ENCODE data around the gene DAZAP1. TPM values are rescaled to one million over a fixed set of nuclear protein-coding genes. Genes with fewer than 3 reads are reported as not detected.

DAZAP1 gene
- polyA plus RNA-seq (ENCODE audit: insufficient read length in 4 of 4) = 10 to 100 TPM; 77.5 to 89.8 (median 83.4) TPM

DNA sequence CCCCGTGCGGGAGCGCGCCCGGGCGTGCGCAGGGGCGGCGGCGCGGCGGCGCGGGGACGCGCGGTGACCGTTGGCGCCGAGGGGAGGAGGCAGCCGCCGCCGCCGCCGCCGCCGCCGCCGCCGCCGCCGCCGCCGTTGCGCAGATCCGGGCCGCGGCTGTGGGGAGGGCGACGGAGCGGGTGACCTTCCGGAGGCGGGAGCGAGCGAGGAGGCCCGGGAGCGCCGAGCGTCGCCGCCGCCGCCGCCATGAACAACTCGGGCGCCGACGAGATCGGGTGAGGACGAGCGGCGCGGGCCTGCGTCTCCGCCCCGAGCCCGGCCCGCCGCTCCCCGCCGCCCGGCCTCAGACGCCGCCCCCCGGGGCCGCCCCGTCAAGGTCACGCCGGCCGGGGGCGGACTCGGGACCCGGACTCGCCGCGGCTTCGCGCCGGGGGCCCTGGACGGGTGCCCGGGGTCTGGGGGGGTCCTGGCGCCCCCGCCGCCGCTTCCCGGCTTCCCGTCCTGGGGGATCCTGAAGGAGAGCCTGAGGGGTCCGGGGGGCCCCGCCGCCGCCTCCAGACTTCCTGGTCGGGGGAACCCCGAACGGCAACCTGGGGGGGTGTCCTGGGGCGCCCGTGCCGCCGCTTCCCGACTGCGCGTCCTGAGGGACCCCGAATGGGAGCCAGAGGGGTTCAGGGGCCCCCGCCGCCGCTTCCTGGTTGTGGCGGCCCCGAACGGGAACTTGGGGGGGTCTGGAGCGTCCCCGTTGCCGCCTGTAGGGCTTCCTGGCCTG, at the start of gene DAZAP1:
Gene DAZAP1 (plus strand): TSS at position 59 of the 772 bp plus-strand sequence. CDS start 188 bp downstream, at position 247.
- DNase-seq (ENCODE audit: low read depth in 4 of 4, low spot score in 3 of 4) = no peak

DNA sequence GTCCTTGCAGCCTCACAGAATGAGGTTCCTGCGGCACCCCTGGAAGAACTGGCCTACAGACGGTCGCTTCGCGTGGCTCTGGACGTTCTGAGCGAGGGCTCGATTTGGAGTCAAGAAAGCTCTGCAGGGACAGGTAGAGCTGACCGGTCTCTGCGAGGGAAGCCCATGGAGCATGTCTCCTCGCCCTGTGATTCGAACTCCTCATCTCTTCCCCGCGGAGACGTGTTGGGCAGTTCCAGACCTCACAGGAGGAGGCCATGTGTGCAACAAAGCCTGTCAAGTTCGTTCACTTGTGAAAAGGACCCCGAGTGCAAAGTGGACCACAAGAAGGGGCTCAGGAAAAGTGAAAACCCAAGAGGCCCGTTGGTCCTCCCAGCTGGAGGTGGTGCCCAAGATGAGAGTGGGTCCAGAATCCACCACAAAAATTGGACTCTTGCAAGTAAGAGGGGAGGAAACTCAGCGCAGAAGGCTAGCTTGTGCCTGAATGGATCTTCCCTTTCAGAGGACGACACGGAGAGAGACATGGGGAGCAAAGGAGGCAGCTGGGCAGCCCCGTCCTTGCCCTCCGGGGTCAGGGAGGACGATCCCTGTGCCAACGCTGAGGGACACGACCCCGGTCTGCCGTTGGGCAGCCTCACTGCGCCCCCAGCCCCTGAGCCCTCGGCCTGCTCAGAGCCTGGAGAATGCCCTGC, 47.1 kb upstream of the DAZAP1 start:
- no peak for DNase-seq (ENCODE audit: low read depth in 4 of 4, low spot score in 3 of 4)

DNA sequence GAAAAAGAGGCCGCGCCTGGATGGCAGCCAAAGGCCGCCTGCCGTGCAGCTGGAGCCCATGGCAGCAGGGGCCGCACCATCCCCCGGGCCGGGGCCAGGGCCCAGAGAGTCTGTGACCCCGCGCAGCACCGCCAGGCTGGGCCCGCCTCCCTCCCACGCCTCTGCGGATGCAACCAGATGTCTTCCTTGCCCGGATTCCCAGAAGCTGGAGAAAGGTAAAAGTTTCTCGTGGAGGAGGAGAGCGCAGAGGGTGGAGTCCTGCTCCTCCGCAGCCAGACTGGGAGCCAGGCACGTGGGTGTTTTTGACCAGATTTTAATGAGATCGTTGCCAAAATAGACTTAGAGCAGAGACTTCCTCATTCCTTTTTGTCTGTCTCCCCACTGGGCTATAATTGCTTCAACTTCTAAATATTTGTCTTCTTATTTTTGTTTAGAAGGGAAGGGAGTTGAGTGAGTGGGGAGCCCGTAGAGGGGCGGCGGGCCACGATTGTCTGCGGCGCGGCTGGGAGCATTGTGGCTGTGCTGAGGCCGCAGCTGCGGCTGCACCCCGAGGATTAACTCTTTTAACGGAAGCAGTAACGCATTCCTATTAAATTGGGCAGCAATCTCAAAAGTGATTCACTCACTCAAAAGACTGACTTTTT, 46.4 kb upstream of the DAZAP1 start:
- peak in 1 of 4 donors; percentile 39 for DNase-seq (ENCODE audit: low read depth in 4 of 4, low spot score in 3 of 4)

DNA sequence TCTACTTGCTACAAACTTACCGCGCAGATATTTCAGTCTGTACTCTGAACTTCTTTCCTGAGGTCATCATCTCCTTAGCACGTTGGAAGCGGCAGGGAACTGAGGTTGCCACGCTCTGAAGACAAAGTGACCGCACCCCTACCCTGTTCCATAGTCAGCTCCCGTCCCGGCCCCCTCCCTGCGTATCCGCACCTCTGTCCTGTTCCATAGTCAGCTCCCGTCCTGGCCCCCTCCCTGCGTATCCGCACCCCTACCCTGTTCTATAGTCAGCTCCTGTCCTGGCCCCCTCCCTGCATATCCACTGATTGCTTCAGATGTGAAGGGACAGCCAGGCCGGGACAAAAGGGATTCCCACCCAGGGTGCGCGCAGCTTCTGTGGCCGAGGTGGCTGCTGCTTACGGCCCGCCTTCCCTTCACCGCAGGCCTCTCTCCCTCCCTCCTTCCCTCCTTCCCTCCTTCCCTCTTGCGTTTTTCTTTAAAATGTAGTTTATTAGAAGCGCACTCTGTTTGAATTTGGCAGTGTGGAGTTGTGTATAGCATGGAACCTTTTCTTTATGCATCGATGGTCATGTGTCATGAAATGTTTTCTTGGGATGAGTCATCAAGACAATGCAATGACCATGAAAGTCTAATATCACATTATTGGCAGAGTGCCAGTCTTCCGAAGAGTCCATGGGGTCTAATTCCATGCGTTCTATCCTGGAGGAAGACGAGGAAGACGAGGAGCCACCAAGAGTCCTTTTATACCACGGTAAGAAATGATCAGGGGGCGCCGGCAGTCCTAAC, 45.6 kb upstream of the DAZAP1 start:
- no peak for DNase-seq (ENCODE audit: low read depth in 4 of 4, low spot score in 3 of 4)

DNA sequence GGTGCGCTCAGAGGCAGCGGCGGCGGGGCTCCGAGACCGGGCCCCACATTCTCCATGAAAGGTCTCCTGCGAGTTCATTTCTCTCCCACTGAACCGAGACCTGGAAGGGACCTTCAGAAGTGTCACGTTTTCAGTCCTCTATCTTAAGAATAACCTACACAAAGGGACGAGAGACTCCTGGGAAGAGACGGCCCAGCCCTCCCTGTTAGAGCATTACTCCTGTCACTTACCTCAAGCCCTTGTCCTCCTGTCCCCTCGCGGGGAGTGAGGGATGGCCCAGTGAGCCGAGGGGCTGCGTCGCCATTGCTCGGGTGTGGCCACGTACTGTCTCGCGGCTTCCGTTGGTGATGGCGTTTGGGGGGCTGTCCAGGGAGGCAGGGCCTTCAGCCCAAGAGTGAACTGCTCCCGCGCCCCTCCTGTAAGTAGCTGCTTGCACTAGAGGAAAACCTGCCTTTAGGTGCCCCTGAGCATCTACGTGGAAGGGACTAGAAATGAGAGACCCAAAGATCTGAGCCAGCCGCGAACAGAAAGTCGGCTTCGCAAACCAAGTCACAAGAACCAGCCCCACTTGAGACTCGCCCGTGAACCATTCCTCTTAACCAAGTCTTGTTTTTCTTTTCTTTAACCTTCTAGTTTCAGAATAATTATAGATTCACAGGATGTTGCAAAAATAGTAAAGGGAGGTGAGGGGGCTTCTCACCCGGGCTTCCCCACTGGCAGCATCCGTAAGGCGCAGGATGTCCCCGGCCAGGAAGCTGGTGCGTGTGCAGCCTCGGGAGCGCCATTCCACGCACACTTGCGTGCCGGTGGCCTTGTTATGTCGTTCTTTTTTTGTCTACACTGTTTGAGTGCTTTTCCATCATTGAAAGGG, 44.8 kb upstream of the DAZAP1 start:
- DNase-seq (ENCODE audit: low read depth in 4 of 4, low spot score in 3 of 4) = no peak

DNA sequence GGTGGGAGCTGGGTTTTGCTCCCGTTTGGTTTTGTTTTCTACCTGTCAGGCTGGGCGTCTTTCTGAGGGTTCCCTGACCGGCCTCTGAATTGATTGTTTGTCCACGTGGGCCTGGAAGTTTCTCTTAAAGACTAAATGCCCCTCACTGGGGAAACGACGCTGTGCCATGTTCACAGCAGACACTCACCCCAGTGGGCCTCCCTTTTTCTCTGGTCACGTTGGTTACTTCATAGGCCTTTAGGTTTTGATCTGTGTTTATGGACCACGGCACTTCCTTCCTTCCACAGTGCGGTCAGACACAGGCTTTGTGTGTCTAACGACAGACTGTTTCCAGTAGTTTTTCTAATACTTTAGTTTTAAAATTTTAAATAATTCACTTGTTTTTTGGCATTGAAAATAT, 43.8 kb upstream of the DAZAP1 start:
- DNase-seq (ENCODE audit: low read depth in 4 of 4, low spot score in 3 of 4) = no peak

DNA sequence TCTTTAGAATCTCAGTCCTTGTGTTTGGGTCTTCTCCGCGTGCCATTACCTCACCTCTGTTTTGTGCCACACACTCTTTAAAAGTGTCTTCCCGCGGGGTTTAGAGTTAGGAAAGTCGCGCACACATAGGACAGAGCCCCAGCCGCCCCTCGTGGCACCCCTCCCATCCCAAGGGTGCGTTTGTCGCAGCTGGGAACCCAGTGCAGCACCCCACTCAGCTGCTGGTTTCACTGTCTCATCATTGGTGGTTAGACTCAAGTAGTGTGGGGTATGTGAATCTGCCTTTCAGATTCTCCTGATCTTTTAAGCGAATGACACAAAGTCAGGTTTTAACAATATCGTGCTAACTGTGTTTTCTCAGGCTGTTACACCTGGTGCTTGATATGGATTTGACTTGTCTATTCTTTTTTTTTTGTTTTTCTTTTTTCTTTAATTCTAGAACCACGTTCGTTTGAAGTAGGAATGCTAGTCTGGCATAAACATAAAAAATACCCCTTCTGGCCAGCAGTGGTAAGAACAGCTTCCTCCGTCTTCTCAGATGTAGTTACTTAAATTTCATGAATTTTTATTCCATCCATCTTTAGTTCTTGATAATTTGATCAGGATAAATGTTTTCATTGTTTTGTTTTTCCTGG, 43.2 kb upstream of the DAZAP1 start:
- DNase-seq (ENCODE audit: low read depth in 4 of 4, low spot score in 3 of 4) = no peak

DNA sequence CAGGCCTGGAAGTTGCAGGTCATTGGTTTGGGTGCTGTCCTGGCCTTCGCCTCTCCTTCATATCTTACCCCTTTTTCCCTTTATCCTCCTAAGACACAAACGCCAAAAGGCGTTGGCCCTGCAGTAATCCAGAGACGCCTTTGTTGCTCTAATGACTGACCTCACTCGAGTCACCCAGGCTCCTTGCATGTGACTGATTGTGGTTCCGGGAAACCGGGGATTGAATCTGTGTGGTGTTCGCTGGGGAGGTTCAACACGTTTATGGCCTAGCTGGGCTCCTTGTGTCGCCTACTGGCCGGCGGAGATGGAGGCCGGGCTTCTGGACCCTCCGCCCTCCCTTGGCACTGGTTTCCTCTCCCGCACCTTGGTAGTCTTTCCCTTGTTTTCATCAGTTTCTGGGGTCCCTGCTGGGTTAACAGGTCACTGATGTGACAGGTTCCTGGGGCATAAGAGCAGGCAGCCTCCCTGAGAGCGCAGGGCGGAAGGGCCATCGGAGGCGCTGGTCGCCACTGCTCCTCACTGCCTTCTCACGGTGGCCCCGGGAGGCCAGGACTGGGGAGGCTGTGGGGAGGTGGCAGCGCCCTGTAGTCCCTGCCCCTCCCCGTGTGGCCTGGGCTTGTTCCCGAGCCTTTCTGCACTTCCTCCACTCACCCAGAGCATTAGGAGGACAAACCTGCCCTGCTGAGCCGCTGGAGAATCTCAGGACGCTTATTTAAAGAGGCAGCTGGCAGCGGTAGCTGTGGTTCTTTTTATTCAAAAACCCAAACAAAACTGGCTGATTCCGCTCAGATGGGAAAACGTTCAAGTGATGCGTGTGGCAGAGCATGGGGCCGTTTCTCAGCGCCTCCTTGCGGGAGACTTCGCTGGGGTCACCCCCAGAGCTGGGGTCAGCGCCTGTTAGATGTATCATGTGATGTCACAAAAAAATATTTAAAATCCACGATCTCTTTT, 41.8 kb upstream of the DAZAP1 start:
- no peak for DNase-seq (ENCODE audit: low read depth in 4 of 4, low spot score in 3 of 4)

DNA sequence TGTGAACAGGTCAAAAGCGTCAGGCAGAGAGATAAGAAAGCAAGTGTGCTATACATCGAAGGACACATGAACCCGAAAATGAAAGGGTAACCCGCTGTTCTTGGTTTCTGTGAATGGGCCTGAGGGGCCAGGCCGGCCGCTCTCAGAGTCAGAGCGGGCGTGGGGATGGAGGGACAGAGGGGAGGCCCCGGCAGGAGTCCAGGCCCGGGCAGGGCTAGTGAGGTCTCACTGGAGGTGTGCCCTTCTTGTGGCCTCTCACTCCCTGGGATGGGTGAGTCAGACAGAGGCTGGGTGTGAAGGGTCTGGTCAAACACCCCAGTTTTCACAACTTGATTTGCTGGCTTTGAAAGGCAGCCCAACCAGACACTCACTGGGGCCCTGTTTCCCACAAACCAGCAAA, 41.1 kb upstream of the DAZAP1 start:
- DNase-seq (ENCODE audit: low read depth in 4 of 4, low spot score in 3 of 4) = no peak

DNA sequence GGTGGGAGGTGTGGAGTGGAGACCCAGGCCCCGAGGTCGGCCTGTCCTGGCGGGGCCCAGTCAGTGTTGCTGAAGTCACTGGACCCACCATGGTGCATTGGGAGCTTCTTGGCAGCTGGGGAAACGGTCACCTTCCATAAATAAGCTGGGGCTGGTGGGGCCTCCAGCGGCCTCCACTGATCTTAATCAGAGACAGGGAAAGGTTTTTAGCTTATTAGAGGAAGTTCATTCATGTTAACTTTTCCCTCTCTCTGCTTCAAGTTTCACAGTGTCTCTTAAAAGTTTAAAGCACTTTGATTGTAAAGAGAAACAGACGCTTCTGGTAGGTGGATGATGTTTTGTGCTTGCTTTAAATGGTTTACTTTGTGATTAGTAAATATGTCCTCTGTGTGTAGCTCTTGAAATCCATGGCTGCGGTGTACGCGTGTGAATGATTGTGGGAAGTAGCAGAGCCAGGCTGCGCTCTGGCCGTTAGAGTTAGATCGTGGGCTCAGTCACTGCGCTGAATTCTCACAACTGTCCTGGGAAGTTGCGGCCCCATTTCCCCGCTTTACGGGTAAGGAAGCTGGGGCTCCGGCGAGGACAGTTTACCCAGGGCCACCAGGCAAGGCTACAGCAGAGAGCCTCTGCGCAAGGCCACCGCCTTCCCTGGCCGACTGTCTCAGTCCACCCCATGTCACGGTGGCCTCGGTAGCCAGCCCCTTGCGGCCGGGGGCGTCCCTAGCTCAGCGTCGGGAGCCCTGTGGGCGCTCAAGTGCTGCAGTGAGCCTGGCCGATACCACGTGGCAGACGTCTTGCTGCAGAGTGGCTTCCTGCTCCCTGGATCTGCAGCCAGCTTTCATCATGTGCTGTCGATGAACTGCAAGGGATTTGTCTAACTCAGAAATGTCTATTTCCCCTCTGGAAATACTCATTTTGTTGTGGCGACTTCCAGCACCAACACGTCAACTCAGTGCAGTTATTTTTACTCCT, 40.2 kb upstream of the DAZAP1 start:
- DNase-seq (ENCODE audit: low read depth in 4 of 4, low spot score in 3 of 4) = no peak

DNA sequence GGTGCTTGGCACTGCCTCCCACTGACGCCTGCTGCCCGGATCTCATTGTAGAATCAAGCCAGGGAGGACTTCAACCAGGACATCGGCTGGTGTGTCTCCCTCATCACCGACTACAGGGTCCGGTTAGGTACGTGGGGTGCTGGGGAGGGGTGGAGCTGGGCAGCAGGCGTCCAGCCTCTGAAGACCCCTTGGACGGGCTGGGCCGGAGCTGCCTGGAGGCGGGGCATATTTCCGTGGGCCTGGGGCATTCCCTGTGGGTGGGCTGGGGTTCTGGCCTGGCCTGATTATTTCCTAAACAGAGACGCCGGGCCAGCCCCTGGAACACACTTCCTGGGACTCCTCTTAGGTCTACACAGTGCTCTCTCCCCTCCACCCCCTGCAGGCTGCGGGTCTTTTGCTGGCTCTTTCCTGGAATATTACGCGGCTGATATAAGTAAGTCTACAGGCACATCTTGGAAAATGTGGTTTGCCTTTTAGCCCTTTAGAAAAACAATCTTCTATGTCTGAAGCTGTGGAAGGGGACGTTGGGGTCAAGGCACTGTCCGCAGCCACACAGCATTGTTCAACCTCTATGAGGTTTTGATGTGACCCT, 38.1 kb upstream of the DAZAP1 start:
- no peak for DNase-seq (ENCODE audit: low read depth in 4 of 4, low spot score in 3 of 4)

DNA sequence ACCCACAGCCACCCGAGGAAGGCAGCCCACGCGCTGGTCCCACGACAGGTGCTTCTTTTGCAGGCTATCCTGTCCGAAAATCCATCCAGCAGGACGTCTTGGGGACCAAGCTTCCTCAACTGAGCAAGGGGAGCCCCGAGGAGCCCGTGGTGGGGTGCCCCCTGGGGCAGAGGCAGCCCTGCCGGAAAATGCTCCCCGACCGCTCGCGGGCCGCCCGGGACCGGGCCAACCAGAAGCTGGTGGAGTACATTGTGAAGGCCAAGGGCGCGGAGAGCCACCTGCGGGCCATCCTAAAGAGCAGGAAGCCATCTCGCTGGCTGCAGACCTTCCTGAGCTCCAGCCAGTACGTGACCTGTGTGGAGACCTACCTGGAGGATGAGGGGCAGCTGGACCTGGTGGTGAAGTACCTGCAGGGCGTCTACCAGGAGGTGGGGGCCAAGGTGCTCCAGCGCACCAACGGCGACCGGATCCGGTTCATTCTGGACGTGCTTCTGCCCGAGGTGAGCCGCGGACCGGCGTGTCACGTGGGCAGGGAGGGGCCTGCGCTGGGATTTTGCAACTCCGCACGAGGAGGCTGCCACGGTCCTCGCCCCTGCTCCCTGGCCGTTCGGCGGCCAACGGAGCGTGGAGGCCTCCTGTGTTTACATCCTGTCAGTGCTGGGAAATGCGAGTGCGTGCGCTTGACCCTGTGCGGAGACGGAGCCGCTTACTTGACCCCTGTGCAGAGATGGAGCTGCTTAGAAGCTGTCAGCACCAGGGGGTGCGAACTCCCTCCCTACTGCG, 36.6 kb upstream of the DAZAP1 start:
- peak in 2 of 4 donors; percentile 42 to 59 for DNase-seq (ENCODE audit: low read depth in 4 of 4, low spot score in 3 of 4)

DNA sequence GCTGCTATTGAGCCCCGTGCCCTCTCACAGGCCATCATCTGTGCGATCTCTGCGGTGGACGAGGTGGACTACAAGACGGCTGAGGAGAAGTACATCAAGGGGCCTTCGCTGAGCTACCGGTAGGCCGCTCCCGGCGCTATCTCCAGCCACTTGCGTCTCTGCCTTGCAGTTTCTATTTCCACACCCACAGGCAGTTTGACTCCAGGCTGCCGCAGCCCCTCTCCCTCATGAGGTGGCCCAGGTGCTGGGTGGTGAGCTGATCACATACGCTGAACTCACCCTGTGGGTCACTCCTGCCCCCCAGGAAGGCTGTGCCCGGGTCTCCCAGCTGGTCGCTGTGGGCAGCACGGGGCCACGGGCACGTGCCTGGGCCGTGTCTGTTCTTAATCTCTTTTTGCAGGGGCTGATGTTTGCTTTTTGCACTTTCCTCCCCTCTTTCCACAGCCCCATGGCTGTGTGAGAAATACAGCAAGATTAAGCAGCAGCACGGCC, 34.3 kb upstream of the DAZAP1 start:
- DNase-seq (ENCODE audit: low read depth in 4 of 4, low spot score in 3 of 4) = no peak

DNA sequence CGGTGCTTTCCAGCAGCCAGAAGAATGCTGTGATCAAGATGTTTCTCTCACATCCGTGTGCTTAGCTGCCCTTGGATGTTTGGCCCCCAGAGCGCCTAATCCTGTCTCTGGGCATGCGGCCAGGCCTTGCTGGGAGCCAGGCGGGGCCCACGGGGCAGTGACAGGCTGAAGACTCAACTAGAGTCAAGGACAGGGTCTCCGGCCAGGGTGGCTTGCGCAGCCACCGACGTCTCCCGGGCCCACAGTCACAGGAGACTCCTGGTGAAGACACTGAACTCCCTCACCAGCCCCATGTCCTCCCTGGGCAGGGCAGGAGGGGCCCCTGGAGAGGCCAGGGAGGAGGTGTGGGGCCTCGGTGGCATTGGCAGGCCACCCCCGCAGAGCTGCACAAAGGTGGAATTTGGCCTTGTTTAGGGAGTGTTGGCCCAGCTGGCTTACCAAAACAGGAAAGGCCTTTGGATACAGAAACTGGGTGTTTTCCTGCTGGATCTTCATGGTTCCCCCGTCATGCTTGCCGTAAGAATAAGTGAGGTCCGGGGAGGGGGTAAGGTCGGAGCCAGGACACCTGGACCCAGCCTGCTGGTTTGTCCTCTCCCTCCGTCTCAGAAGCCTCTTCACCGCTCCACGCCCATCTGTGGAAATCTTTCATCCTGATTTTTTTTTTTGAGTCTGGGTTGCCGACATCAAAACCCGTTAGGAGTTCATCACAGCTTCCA, 33.7 kb upstream of the DAZAP1 start:
- no peak for DNase-seq (ENCODE audit: low read depth in 4 of 4, low spot score in 3 of 4)

DNA sequence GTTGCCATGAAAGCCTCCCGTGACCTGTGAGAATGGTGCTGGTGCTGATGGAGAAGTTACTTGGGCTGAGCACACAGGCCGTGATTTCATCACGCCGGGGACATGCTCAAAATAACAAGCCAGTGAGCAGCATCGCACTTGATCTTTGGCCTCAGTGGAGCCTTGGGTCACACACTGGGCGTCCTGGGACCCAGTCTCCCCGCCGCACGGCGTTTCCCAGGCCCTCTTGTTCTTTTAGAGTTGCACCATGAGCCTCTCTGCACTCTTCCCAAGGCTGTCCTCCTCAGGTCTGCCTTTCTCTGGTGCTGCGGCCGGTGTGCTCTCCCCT, 33.2 kb upstream of the DAZAP1 start:
- no peak for DNase-seq (ENCODE audit: low read depth in 4 of 4, low spot score in 3 of 4)

Data from right renal pelvis (tissue), 4 donors.